Esophagus squamous epithelium (tissue), 4 donors: ENCODE measurements around the gene TRAF7.

Source experiments
- CTCF ChIP-seq, 6 experiments: fragments of 450-650 bp in 4 of 6; fragments of 200-600 bp in 2 of 6; sonication (generic) in 2 of 6; IDR thresholded peaks; one replicate each; pipeline ENCODE4 v1.5.1; 2016 to 2019; ENCODE audit warnings: antibody characterized with exemption in 6 of 6, mild to moderate bottlenecking in 4 of 6, moderate library complexity in 4 of 6
- POLR2A ChIP-seq, 4 donors: fragments of 450-650 bp; IDR thresholded peaks; one replicate each; pipeline ENCODE4 v1.6.1; 2017; ENCODE audit warnings: antibody characterized with exemption in 4 of 4, mild to moderate bottlenecking in 4 of 4, moderate library complexity in 3 of 4

GRCh38 chr16:2199095-2199494 is 43.5 kb downstream of the TRAF7 start:
- no peak for TF ChIP-seq CTCF (IDR thresholded peaks at IDR 0.05)
- no peak for TF ChIP-seq POLR2A (IDR thresholded peaks at IDR 0.05)
